ENCODE results near the gene STOML1.

STOML1 gene

DNA sequence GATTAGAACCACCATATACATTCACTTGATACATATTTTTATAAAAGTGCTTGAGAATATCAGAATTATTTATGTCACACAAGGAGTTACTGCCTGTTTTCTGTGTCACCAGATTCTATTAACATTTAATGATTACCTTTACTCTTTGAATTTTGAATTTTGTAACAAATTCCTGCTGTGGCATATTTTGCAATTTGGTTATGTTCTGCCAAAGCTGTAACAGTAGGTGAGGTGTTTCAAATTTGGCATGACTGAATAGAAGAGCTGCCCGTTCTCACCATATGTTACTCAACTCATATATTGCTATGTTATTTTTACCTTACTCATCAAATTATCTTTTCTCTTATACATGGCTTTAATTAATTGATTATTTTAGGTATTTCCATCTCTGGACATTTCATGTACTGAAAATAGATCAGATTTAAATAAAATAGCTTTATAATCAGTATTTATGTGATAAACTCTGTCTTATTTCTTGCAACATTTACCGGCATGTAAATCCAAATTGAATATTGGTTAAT is 21.3 kb upstream of the STOML1 start:
- DNase-seq, result no peak

- DNase-seq, result no peak
These were observed 19.5 kb upstream of the STOML1 start for GRCh38 chr15:74011610-74012009.

DNA sequence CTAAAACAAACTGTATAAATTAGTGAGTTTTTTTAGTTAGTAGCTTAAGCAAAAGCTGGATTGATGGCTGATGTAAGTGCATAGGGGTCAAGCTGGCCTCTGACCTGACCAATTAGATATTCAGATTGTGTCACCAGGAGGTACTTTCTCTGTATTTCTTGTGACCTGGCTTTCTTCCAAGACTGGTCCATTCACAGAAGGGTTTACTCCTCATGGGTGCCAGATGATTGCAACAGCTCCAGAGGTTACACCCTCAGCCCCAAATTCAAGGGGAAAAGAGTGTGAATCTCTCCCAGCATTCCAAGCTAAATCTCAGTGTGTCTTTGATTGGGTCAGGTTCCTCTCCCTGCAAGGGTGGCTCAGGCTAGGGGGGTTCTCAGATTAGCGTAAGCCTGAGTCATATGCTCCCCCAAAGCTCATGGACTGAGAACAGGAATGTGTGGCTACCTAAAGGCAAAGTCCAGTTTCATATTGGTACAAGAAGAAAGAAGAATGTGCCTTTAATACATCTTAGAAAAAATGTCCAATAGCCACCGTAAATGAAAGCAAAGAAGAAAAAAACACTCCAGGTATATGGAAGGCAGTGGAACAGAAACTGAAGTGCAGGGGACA is 18.9 kb upstream of the STOML1 start:
- DNase-seq, result no peak

GRCh38 chr15:74008901-74009300 is 16.8 kb upstream of the STOML1 start:
- no peak for DNase-seq

DNA sequence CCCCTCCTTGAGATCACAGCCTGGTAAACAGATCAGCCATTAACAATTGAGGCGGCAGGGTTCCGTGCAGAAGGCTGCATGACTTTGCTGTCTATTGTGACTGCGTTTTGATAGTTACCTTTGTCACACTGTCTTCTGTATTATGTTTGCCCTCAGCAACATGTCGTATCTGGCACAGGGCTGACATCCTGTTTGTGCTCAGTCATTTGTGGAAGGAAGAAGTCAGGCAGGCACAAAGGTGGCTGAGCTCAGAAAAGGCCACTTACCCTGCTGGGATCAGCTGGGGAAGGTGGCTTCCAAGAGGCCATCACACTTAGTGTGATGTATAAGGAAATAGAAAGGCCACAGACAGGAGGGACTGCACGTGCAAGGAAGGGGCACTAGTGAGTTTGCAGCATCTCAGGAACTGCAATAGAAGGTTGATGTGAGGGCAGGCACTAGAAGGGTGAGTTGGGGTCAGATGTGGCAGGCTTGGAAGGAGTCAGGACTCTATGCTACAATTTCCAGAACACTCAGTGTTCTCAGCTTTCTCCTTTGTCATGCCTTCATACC is 15.8 kb upstream of the STOML1 start:
- DNase-seq, result no peak

DNA sequence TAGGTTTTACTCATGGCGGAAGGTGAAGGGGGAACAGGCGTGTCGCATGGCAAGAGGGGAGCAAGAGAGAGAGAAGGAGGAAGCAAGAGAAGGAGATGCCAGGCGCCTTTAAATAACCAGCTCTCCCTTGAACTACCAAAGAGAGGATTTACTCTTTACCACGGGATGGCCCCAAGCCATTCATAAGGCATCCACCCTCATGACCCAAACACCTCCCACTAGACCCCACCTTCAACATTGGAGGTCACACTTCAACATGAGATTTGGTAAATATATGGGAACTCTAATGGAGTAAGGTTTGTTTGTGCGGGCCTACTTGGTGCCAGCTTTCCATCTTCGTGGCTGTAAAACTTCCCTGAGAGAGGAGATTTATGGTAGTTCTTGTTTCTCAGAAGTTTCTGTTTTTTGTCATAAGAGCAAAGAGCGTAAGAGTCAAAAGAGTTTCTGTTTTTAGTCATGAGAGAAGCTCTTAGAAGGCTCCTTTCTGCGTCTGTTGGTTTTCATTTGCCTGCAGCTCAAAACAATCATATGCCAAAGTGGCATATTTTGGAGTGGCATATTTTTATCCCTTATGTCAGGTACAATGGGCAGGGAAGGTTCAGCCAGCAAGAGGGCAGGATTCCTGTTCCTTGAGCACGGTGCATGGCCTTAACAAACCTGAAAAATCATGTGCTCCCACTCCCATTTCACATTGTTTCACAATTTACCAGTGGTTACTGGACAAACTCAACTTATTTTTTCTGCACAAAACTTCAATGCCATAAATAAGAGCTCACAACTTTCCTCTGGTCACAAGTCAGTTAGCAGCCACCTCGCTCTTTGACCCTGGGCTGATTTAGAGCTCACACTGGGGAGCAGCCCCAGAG is 14.9 kb upstream of the STOML1 start:
- no peak for DNase-seq

- DNase-seq, result no peak
These were observed 5.9 kb upstream of the STOML1 start for GRCh38 chr15:73997986-73998385.

GRCh38 chr15:73996939-73997338 is 4.8 kb upstream of the STOML1 start:
- no peak for DNase-seq

- DNase-seq, result no peak
These were observed 4.2 kb upstream of the STOML1 start for GRCh38 chr15:73996267-73996666.

GRCh38 chr15:73994912-73995622 is 3.0 kb upstream of the STOML1 start:
- DNase-seq, result no peak

DNA sequence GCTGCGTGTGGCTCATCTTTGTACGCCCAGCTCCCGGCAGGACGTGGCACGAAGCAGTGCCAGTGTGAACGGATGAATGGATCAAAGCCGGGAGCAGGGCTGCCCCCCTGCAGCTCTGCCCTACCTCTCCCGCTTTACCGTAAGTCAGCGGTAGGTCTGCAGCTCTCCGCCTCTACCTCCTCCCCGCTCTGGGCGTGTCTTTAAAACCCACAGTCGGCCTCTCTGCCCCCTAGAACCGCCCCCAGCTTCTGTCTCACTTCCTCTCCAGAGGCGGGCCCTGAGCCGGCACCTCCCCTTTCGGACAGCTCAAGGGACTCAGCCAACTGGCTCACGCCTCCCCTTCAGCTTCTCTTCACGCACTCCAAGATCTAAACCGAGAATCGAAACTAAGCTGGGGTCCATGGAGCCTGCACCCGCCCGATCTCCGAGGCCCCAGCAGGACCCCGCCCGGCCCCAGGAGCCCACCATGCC is 2.4 kb upstream of the STOML1 start, which contains the start of gene PML:
PML (plus strand) TSS at position 304 of the 471 bp plus-strand sequence; CDS start at position 401, 97 bp downstream.
- DNase-seq, result peak; percentile 48 to 88

- no peak for DNase-seq
These were observed 1.3 kb upstream of the STOML1 start for GRCh38 chr15:73993211-73993994.

DNA sequence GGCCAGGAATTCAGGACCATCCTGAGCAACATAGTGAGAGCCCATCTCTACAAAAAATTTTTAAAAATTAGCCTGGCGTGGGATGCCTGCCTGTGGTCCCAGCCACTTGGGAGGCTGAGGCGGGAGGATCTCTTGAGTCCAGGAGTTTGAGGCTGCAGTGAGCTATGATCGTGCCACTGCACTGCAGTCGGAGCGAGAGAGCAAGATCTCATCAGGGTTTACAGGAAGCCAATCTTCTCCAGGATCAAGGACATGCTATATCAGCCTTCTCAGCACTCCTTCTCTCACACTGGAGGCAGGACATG is 451 bp upstream of the STOML1 start:
- DNase-seq, result no peak

GRCh38 chr15:73991260-73991659 is 835 bp downstream of the STOML1 start:
- peak in 1 of 2 experiments; percentile 20 for DNase-seq

GRCh38 chr15:73990250-73991005 is 1.7 kb downstream of the STOML1 start:
- DNase-seq, result no peak

DNA sequence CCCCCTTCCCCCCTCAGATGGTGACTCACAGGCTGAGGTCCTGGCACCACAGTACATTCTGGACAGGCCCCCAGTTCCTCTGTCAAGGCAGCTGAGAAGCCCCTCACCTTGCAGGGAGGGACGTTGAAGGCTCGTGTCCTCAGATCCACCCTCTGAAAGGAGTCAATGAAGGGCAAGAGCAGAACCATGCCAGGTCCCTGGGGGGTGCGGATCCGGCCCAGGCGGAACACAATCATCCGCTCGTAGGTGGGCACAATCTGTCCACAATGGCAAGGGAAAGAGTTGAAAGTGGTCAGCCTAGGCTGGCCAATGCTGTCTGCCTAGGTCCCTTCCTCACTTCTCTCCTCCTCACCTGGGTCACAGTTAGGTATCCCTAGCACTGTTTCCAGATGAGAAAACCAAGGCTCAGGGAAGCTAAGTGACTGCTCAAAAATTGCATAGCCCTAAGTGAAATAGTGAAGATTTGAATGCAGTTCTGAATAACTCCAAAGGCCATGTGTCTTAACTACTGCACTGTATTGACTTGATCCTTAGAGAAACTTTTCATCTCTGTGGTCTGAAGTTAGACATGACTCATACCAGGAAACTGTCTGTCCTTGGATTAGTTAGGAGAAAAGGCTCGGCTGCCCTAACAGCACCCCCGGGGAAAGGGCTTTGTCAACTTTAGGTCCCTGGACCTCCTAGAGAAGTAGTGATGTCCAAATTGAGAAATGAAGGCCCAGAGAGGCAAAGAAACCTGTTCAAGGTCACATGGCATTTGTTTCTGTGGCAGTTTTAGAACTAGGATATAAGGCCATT is 2.9 kb downstream of the STOML1 start:
- DNase-seq, result no peak

GRCh38 chr15:73988445-73988969 is 3.6 kb downstream of the STOML1 start:
- no peak for DNase-seq

- DNase-seq, result no peak
These were observed 4.2 kb downstream of the STOML1 start for GRCh38 chr15:73987681-73988444.

DNA sequence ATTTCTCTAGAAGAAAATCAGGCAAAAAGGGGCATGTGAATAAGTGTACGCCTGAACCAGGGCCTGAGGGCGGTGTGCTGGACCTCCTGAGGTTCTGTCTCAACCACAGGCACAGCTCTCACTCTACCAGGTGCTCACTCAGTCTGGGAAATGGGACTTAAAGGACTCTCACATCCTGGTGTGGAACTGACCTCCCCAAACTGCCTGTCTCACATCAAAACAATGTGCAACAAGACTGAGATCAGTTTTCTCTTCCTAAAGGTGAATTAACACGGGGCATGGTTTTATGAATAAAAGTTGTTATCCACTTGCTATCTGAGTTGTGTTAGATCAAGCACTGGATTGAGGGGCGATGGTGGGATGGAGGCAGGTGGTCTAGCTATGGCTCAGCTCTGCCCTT is 4.8 kb downstream of the STOML1 start:
- DNase-seq, result no peak

GRCh38 chr15:73986776-73987056 is 5.4 kb downstream of the STOML1 start:
- DNase-seq, result no peak
